Hepatocyte (in vitro differentiated cells): ENCODE results near the gene ARHGAP22.

Source experiments
- CTCF ChIP-seq: fragments of 200-600 bp; sonication (generic); IDR thresholded peaks from 2 replicates; pipeline ENCODE4 v1.5.1; 2016; ENCODE audit warnings: antibody characterized with exemption, mild to moderate bottlenecking; ENCODE audit not compliant: poor library complexity
- EZH2 ChIP-seq: fragments of 200-600 bp; sonication (generic); IDR thresholded peaks from 2 replicates; pipeline ENCODE4 v1.6.1; 2016; ENCODE audit warnings: antibody characterized with exemption, mild to moderate bottlenecking, borderline replicate concordance

- TF ChIP-seq EZH2: no peak
- TF ChIP-seq CTCF: no peak
Observed at GRCh38 chr10:48603421-48604038, 1.3 kb downstream of the ARHGAP22 start.
